WTC11 (cell line): Measurements from ENCODE around the gene MYOM3.

Source experiments
- ATF2 ChIP-seq: sonication (generic); formaldehyde crosslinking; IDR thresholded peaks from 2 replicates; pipeline ENCODE4 v1.8.1; 2022; ENCODE audit warnings: low read depth, missing genetic modification reagents, borderline replicate concordance
- ATF6 ChIP-seq: sonication (generic); formaldehyde crosslinking; IDR thresholded peaks from 2 replicates; pipeline ENCODE4 v1.8.1; 2023; ENCODE audit warnings: mild to moderate bottlenecking, missing genetic modification reagents
- CREM ChIP-seq: sonication (generic); formaldehyde crosslinking; IDR thresholded peaks from 2 replicates; pipeline ENCODE4 v1.8.1; 2022; ENCODE audit warnings: mild to moderate bottlenecking, missing genetic modification reagents, moderate library complexity
- CTCF ChIP-seq: fragments of 200-600 bp; IDR thresholded peaks from 2 replicates; pipeline ENCODE4 v1.8.0; 2022; ENCODE audit warnings: antibody characterized with exemption
- E2F1 ChIP-seq: sonication (generic); formaldehyde crosslinking; IDR thresholded peaks from 2 replicates; pipeline ENCODE4 v1.8.0; 2022; ENCODE audit warnings: mild to moderate bottlenecking, missing genetic modification reagents
- E2F4 ChIP-seq: sonication (generic); formaldehyde crosslinking; IDR thresholded peaks from 2 replicates; pipeline ENCODE4 v1.8.1; 2022; ENCODE audit warnings: low read depth, mild to moderate bottlenecking, moderate library complexity, missing genetic modification reagents, borderline replicate concordance
- E2F5 ChIP-seq: sonication (generic); formaldehyde crosslinking; IDR thresholded peaks from 2 replicates; pipeline ENCODE4 v1.8.1; 2022; ENCODE audit warnings: mild to moderate bottlenecking, moderate library complexity, missing genetic modification reagents
- MAX ChIP-seq: sonication (generic); formaldehyde crosslinking; IDR thresholded peaks from 2 replicates; pipeline ENCODE4 v1.8.0; 2022; ENCODE audit warnings: mild to moderate bottlenecking, missing genetic modification reagents
- PRDM15 ChIP-seq: sonication (generic); formaldehyde crosslinking; IDR thresholded peaks from 2 replicates; pipeline ENCODE4 v1.8.0; 2022; ENCODE audit warnings: missing genetic modification reagents
- PREB ChIP-seq: sonication (generic); formaldehyde crosslinking; IDR thresholded peaks from 2 replicates; pipeline ENCODE4 v1.8.1; 2022; ENCODE audit warnings: mild to moderate bottlenecking, missing genetic modification reagents, moderate library complexity, borderline replicate concordance
- RORB ChIP-seq: fragments of 250-450 bp; sonication (Bioruptor Pico); IDR thresholded peaks from 2 replicates; pipeline ENCODE4 v1.9.0; 2021; ENCODE audit warnings: mild to moderate bottlenecking
- SP1 ChIP-seq: sonication (generic); formaldehyde crosslinking; conservative IDR thresholded peaks from 2 replicates; pipeline ENCODE4 v1.8.1; 2022; ENCODE audit warnings: missing genetic modification reagents
- USF1 ChIP-seq: sonication (generic); formaldehyde crosslinking; IDR thresholded peaks from 2 replicates; pipeline ENCODE4 v1.8.0; 2022; ENCODE audit warnings: mild to moderate bottlenecking, missing genetic modification reagents

GRCh38 chr1:24119859-24120756 is 8.2 kb upstream of the MYOM3 start:
- no peak for TF ChIP-seq ATF2 (CRISPR knock-in tag)
- TF ChIP-seq E2F1 (CRISPR knock-in tag) = no peak
- TF ChIP-seq PREB (CRISPR knock-in tag) = no peak
- no peak for TF ChIP-seq E2F4 (CRISPR knock-in tag)
- no peak for TF ChIP-seq ATF6
- TF ChIP-seq CREM = no peak
- TF ChIP-seq CTCF = no peak
- no peak for TF ChIP-seq MAX (CRISPR knock-in tag)
- TF ChIP-seq PRDM15 (CRISPR knock-in tag) = no peak
- TF ChIP-seq E2F5 = no peak
- TF ChIP-seq SP1 (CRISPR knock-in tag) = no peak
- TF ChIP-seq RORB = no peak
- no peak for TF ChIP-seq USF1 (CRISPR knock-in tag)
